GM23338 (cell line): ENCODE data around the gene CLDN3. TPM values are rescaled to one million over a fixed set of nuclear protein-coding genes. Genes with fewer than 3 reads are reported as not detected.
A peak's percentile ranks its signal among the peaks of the same experiment; 100 is the strongest.

Source experiments
- ATAC-seq: fragments of 200-7000 bp; cut with Tn5 transposase; 3 replicates; pipeline ENCODE4 v1.9.1; 2020
- DNase-seq: peaks from one replicate; pipeline ENCODE4 v3.0.0-alpha.2; 2015; ENCODE audit warnings: low spot score
- H2AFZ ChIP-seq: fragments of 200-600 bp; sonication (generic); 2 replicates; pipeline ENCODE4 v1.8.0; 2016; ENCODE audit warnings: antibody characterized with exemption, mild to moderate bottlenecking, moderate library complexity
- H3F3A ChIP-seq: fragments of 200-600 bp; sonication (generic); replicated peaks from 2 replicates; pipeline ENCODE4 v1.8.0; 2017; ENCODE audit warnings: antibody characterized with exemption, mixed run types, low read depth
- H3K27ac ChIP-seq: fragments of 200-600 bp; sonication (generic); 2 replicates; pipeline ENCODE4 v1.6.1; 2016; ENCODE audit warnings: low read depth
- H3K27me3 ChIP-seq: fragments of 200-600 bp; sonication (generic); 2 replicates; pipeline ENCODE4 v1.8.0; 2016; ENCODE audit warnings: mild to moderate bottlenecking, mixed run types, moderate library complexity; ENCODE audit not compliant: insufficient read depth
- H3K36me3 ChIP-seq: fragments of 200-600 bp; sonication (generic); 2 replicates; pipeline ENCODE4 v1.8.0; 2016; ENCODE audit warnings: mild to moderate bottlenecking; ENCODE audit not compliant: insufficient read depth
- H3K4me1 ChIP-seq: fragments of 200-600 bp; sonication (generic); 2 replicates; pipeline ENCODE4 v1.8.0; 2016; ENCODE audit warnings: mild to moderate bottlenecking, moderate library complexity; ENCODE audit not compliant: insufficient read depth
- H3K4me2 ChIP-seq: fragments of 200-600 bp; sonication (generic); 2 replicates; pipeline ENCODE4 v1.7.1; 2017; ENCODE audit warnings: mixed run types
- H3K4me3 ChIP-seq: fragments of 200-600 bp; sonication (generic); 2 replicates; pipeline ENCODE4 v1.6.1; 2016; ENCODE audit warnings: mixed run types
- H3K79me2 ChIP-seq: fragments of 200-600 bp; sonication (generic); replicated peaks from 2 replicates; pipeline ENCODE4 v1.8.0; 2017; ENCODE audit warnings: mild to moderate bottlenecking; ENCODE audit not compliant: insufficient read depth
- H3K9me2 ChIP-seq: fragments of 200-600 bp; sonication (generic); 2 replicates; pipeline ENCODE4 v1.8.0; 2017; ENCODE audit not compliant: insufficient read depth
- H4K20me1 ChIP-seq: fragments of 200-600 bp; sonication (generic); replicated peaks from 2 replicates; pipeline ENCODE4 v1.8.0; 2017; ENCODE audit warnings: mild to moderate bottlenecking; ENCODE audit not compliant: insufficient read depth
- H3K27ac Mint-ChIP-seq: 2 replicates; pipeline ENCODE4 v1.8.0; 2020; ENCODE audit warnings: inconsistent platforms, mild to moderate bottlenecking, moderate library complexity, mixed read lengths
- H3K27me3 Mint-ChIP-seq: 3 replicates; pipeline ENCODE4 v1.8.0; 2022; ENCODE audit warnings: low read depth, mild to moderate bottlenecking, moderate library complexity, mixed read lengths, inconsistent platforms; ENCODE audit not compliant: insufficient read depth, poor library complexity
- H3K36me3 Mint-ChIP-seq: 3 replicates; pipeline ENCODE4 v1.8.0; 2021; ENCODE audit warnings: low read depth, mild to moderate bottlenecking, inconsistent platforms, moderate library complexity, mixed read lengths
- H3K4me1 Mint-ChIP-seq: 3 replicates; pipeline ENCODE4 v1.8.0; 2020; ENCODE audit warnings: mild to moderate bottlenecking, inconsistent platforms, mixed read lengths
- H3K4me3 Mint-ChIP-seq: 3 replicates; pipeline ENCODE4 v1.8.0; 2021; ENCODE audit warnings: moderate library complexity, mild to moderate bottlenecking, inconsistent platforms, mixed read lengths
- H3K9me3 Mint-ChIP-seq: 3 replicates; pipeline ENCODE4 v1.8.0; 2020; ENCODE audit warnings: moderate library complexity, mild to moderate bottlenecking, inconsistent platforms, mixed read lengths
- CREB1 ChIP-seq: fragments of 250-450 bp; sonication (Bioruptor Pico); IDR thresholded peaks from 2 replicates; pipeline ENCODE4 v1.5.0; 2020; ENCODE audit warnings: low read depth, mild to moderate bottlenecking, moderate library complexity
- CTCF ChIP-seq, 2 experiments: fragments of 200-600 bp in 1 of 2; sonication (generic) in 1 of 2; conservative IDR thresholded peaks; 2 replicates each; pipeline versions ENCODE4 v1.5.1 to v1.6.1; 2016 to 2017; ENCODE audit warnings: antibody characterized with exemption in 2 of 2, low read depth in 2 of 2, mild to moderate bottlenecking in 2 of 2, moderate library complexity in 1 of 2
- ETS1 ChIP-seq: IDR thresholded peaks from 2 replicates; pipeline ENCODE4 v1.6.1; 2016; ENCODE audit warnings: antibody characterized with exemption
- EZH2phosphoT487 ChIP-seq: fragments of 200-600 bp; sonication (generic); IDR thresholded peaks from one replicate; pipeline ENCODE4 v1.8.1; 2018; ENCODE audit warnings: antibody characterized with exemption; ENCODE audit not compliant: unreplicated experiment
- JUNB ChIP-seq: IDR thresholded peaks from one replicate; pipeline ENCODE4 v1.6.1; 2016; ENCODE audit warnings: antibody characterized with exemption; ENCODE audit not compliant: unreplicated experiment
- NANOG ChIP-seq: IDR thresholded peaks from 2 replicates; pipeline ENCODE4 v1.6.1; 2016; ENCODE audit warnings: antibody characterized with exemption, borderline replicate concordance
- POLR2AphosphoS5 ChIP-seq: IDR thresholded peaks from 2 replicates; pipeline ENCODE4 v1.6.1; 2016; ENCODE audit warnings: antibody characterized with exemption, low read depth
- REST ChIP-seq: IDR thresholded peaks from one replicate; pipeline ENCODE4 v1.6.1; 2018; ENCODE audit warnings: antibody characterized with exemption; ENCODE audit not compliant: unreplicated experiment
- ZNF114 ChIP-seq: fragments of 250-450 bp; sonication (Bioruptor Pico); IDR thresholded peaks from 2 replicates; pipeline ENCODE4 v1.5.0; 2020; ENCODE audit warnings: mild to moderate bottlenecking, moderate library complexity
- ZNF331 ChIP-seq: fragments of 250-450 bp; sonication (Bioruptor Pico); IDR thresholded peaks from 2 replicates; pipeline ENCODE4 v1.5.0; 2020; ENCODE audit warnings: low read depth, mild to moderate bottlenecking, moderate library complexity
- polyA plus RNA-seq: library from polyadenylated mRNA; unstranded; fragments of >200 nt; fragmentation: Nextera tagmentation; extraction: Ambion mirVana; gene quantifications from 2 replicates; pipeline ENCODE4 v1.2.1, GENCODE V29; 2016
- total RNA-seq: library from RNA; depleted of rRNA; stranded (reverse); fragments of >200 nt; shearing (Covaris generic); gene quantifications from 2 replicates; pipeline ENCODE4 v1.2.3, GENCODE V29; 2014

The CLDN3 gene
- total and polyA plus RNA-seq, 2 experiments from 2014 or later, result 20.1 to 27.7 TPM

GRCh38 chr7:73741600-73741999 is 28.5 kb downstream of the CLDN3 start:
- H3K9me3 Mint-ChIP-seq, result no peaks in the 10 kb centered on the region
- H3K4me1 Mint-ChIP-seq, result peaks cover 38% of the 10 kb centered on the region
- Histone ChIP-seq H3K36me3 (no peaks in the 10 kb centered on the region), H4K20me1 (peaks cover 9% of the 10 kb centered on the region), H3F3A (peaks cover 8% of the 10 kb centered on the region), H3K27ac (no peak overlapping the region), H3K79me2 (no peaks in the 10 kb centered on the region; the same call in 1 of the 2 replicates), H2AFZ (no peak overlapping the region), H3K4me2 (peak overlapping the region; percentile 79), H3K4me1 (peaks cover 31% of the 10 kb centered on the region), H3K9me2 (no peaks in the 10 kb centered on the region), H3K4me3 (0 out of 2 replicates have a peak overlapping the region, but pooled peaks have one; percentile 44), H3K27me3 (peaks cover 35% of the 10 kb centered on the region)
- H3K27ac Mint-ChIP-seq, result peak overlapping the region; percentile 98
- DNase-seq, result peak; percentile 81
- peak; percentile 14 for ATAC-seq
- H3K4me3 Mint-ChIP-seq, result peak overlapping the region; percentile 35; the same call in 2 of the 3 replicates
- peaks cover 1% of the 10 kb centered on the region for H3K36me3 Mint-ChIP-seq
- TF ChIP-seq JUNB (no peak), POLR2AphosphoS5 (peak; percentile 75), CREB1 (0 out of 2 replicates have a peak, but pooled peaks have one; percentile 9), ZNF331 (no peak), NANOG (peak; percentile 62; the same call in 1 of the 2 replicates), ETS1 (0 out of 2 replicates have a peak, but pooled peaks have one; percentile 19)
- peaks cover 33% of the 10 kb centered on the region for H3K27me3 Mint-ChIP-seq

GRCh38 chr7:73740771-73741170 is 29.3 kb downstream of the CLDN3 start:
- H3K4me3 Mint-ChIP-seq, result peak overlapping the region; percentile 42; the same call in 2 of the 3 replicates
- peaks cover 33% of the 10 kb centered on the region for H3K27me3 Mint-ChIP-seq
- no peak overlapping the region; the same call in 1 of the 2 replicates for H3K27ac ChIP-seq
- TF ChIP-seq ETS1, result no peak
- no peak for TF ChIP-seq EZH2phosphoT487
- no peak for TF ChIP-seq ZNF114 (CRISPR knock-in tag)
- no peak for TF ChIP-seq CTCF (conservative IDR thresholded peaks at IDR 0.05; ENCODE audit: low read depth in 2 of 2)
- TF ChIP-seq REST, result no peak

More at GRCh38 chr7:73740771-73741170, 29.3 kb downstream of the CLDN3 start:
- Histone ChIP-seq H3K4me2 (peak overlapping the region; percentile 67), H4K20me1 (peaks cover 13% of the 10 kb centered on the region), H3K27me3 (peaks cover 35% of the 10 kb centered on the region), H3K9me2 (no peaks in the 10 kb centered on the region), H3K36me3 (0 out of 2 replicates have a peak, but pooled peaks cover 3% of the 10 kb centered on the region), H3K4me1 (peaks cover 31% of the 10 kb centered on the region), H2AFZ (no peak overlapping the region), H3F3A (peaks cover 8% of the 10 kb centered on the region), H3K4me3 (no peak overlapping the region), H3K79me2 (no peaks in the 10 kb centered on the region; the same call in 1 of the 2 replicates)
- H3K27ac Mint-ChIP-seq, result no peak overlapping the region
- no peaks in the 10 kb centered on the region for H3K9me3 Mint-ChIP-seq
- peaks cover 8% of the 10 kb centered on the region for H3K36me3 Mint-ChIP-seq
- peak; percentile 72 for DNase-seq
- ATAC-seq, result no peak
- peaks cover 38% of the 10 kb centered on the region for H3K4me1 Mint-ChIP-seq
